Measurements from ENCODE around the gene PIMREG. TPM values are rescaled to one million over a fixed set of nuclear protein-coding genes. Genes with fewer than 3 reads are reported as not detected.

The PIMREG gene
- total and polyA plus RNA-seq, 4 donors = 12.1 to 23.7 (median 18.1) TPM

DNA sequence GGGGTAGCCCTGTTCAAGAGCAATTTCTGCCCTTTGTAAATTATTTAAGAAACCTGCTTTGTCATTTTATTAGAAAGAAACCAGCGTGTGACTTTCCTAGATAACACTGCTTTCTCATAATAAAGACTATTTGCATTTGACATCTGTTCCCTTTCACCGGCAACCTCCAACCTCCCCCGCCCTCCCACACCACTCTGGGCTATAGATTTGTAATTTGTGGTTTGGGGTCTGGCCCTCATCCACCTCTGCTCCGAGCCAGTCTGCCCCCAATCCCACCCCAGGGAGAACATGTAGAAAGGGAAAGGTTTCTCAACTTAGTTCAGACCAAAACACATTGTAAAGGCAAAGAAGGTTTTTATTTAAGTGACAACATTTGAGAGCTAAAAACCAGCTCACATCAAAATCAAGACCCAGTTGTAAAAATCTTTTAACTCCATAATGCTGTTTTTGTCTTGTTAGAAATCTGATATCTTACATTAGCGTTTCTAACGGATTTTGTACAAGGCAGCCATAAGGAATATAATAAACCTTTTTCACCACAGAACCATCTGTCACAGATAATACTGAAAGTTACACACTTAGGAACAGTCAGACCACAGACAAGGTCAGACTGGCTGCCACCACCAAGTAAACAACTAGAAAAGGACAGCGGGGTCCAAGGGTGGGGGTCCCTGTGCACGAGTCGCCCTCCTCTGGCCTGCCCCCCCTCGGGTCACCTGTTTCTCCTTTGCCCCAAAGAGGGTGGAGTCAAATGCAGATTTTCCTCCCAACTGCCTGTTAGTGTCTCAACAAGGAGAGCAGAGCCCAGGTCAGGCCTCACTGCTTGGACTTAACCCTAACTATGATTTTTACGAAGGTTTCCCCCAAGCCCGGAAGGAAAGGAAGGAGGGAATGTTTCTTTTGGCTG, 6.9 kb downstream of the PIMREG start:
- Histone ChIP-seq H3K9me3 (ENCODE audit: control insufficient read depth, insufficient read depth, low read length) (no peaks in the 10 kb centered on the region), H3K27me3 (ENCODE audit: control insufficient read depth, insufficient read depth, low read length) (no peaks in the 10 kb centered on the region), H3K4me3 (ENCODE audit: low read depth, low read length) (no peak overlapping the region), H3K36me3 (ENCODE audit: control insufficient read depth, insufficient read depth, low read length) (peaks cover 47% of the 10 kb centered on the region), H3K27ac (ENCODE audit: low read depth, low read length) (no peak overlapping the region), H3K4me1 (ENCODE audit: control insufficient read depth, insufficient read depth, low read length) (peaks cover 14% of the 10 kb centered on the region)
- 40% methylated on average over 4 of the region's 12 CpGs for WGBS (ENCODE audit: insufficient coverage)
- no peak for DNase-seq (ENCODE audit: low read depth in 4 of 6, low spot score in 6 of 6)

DNA sequence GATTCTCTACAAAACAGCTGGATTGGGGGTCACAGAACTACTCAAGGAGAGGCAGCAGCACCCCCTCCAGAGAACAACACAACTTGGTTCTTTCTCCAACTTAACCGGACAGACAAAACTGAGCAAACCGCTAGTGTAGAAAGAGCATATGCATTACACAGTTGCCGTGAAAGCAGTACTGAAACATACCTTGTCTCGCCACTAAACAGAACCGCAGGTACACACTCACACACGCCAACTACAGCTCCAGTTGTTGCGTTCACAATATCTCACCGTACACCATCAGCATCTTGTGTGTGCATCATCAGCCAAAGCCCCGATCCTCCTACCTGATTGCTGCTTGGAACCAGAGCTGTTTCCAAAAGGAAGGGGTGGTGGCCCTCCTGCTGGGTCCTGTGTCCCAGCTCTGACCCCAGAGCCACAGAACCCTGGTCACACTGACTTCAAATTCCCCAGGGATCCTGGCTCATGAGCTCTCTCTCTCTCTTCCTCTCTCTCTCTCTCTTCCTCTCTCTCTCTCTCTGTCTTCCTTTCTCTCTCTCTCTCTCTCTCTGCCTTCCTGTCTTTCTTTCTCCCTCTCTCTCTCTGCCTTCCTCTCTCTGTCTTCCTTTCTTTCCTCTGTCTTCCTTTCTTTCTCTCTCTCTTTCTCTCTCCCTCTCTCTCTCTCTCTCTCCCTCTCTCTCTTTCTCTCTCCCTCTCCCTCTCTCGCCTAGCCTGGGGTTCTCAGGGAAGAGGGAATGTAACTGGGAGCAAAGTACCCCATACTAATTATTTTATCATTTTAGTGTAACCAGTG, 8.4 kb downstream of the PIMREG start:
- no peak for DNase-seq (ENCODE audit: low read depth in 4 of 6, low spot score in 6 of 6)
- Histone ChIP-seq H3K4me3 (ENCODE audit: low read depth, low read length) (no peak overlapping the region), H3K9me3 (ENCODE audit: control insufficient read depth, insufficient read depth, low read length) (no peaks in the 10 kb centered on the region), H3K27me3 (ENCODE audit: control insufficient read depth, insufficient read depth, low read length) (no peaks in the 10 kb centered on the region), H3K27ac (ENCODE audit: low read depth, low read length) (no peak overlapping the region), H3K36me3 (ENCODE audit: control insufficient read depth, insufficient read depth, low read length) (peaks cover 46% of the 10 kb centered on the region), H3K4me1 (ENCODE audit: control insufficient read depth, insufficient read depth, low read length) (peaks cover 14% of the 10 kb centered on the region)
- WGBS (ENCODE audit: insufficient coverage) = 87% methylated on average over 9 of the region's 10 CpGs

DNA sequence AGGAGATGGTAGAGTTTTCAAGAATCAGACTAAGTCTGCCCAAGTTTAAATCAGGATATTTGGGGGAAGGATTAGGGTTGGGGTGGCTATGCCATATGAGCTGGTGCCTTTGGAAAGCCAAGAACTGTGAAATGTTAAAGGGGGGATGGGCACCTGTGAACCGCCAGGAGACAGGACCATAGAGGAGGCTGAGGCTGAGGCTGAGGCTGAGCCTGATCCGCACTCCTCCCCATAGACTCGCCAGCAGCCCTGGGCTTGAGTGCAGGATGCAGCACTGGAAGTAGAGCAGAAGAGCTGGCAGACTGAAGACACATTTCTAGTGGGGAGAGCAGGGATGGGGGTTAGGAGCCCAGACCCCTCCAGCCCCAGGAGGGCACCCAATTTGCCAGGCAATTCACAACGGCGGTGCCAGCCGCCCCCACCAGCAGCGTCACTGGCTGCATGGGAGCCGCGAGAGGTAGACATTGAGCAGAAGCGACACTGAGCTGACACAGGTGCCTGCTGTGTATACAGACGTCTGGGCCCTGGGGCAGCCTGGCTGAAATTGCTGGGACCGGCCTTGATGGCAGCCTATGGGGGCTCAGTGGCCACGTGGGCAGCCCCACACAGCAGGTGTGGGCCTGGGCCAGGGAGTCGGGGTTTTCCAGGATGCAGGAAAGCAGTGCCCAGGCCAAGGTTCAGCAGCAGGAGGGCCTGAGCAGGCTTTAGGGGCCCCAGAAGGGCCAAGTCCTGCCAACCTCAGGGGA, 9.2 kb downstream of the PIMREG start:
- H3K4me1 ChIP-seq (ENCODE audit: control insufficient read depth, insufficient read depth, low read length) = peaks cover 14% of the 10 kb centered on the region
- 72% methylated on average over 12 of the region's 14 CpGs for WGBS (ENCODE audit: insufficient coverage)
- DNase-seq (ENCODE audit: low read depth in 4 of 6, low spot score in 6 of 6) = no peak
- peaks cover 52% of the 10 kb centered on the region for H3K36me3 ChIP-seq (ENCODE audit: control insufficient read depth, insufficient read depth, low read length)
- no peaks in the 10 kb centered on the region for H3K27me3 ChIP-seq (ENCODE audit: control insufficient read depth, insufficient read depth, low read length)
- no peaks in the 10 kb centered on the region for H3K9me3 ChIP-seq (ENCODE audit: control insufficient read depth, insufficient read depth, low read length)
- H3K27ac ChIP-seq (ENCODE audit: low read depth, low read length) = no peak overlapping the region
- H3K4me3 ChIP-seq (ENCODE audit: low read depth, low read length) = no peak overlapping the region

DNA sequence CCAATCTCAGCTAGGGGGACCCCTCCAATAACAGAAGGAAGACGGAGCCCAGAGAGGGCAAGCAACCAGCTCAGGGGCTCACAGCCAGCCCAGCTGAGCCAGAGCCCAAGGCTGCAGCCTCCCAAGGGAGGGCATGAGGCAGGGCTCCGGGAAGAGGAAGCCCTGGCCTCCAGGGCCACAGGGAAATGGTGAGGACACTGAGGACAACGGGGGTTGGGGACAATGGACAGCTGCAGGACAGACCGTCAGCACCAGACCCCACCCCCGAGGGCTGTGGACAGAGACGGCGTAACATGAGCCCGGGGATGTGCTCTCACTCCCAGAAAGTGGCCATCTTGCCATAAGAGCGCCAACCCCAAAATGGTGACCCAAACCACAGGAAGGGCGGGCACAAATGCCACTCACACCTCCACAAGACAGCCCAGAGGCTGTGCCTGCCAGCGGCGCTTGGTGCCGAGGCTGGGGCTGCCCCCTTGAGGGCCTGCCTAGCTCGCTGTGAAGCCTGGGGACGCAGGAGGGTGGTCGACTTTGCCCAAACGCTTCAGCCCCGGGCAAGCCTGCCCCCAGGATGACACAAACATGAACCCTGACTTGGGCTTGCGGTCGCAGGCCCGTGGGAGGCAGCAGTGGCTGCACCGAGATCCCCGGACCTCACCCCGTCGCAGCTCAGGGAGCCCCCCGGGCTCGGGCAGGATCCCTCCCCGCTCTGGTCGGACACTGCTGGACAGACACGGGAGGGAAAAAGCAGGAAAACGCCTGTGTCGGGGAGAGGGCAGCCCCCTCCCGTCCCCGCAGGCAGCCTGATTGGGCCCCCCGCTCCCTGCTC, 10.5 kb downstream of the PIMREG start:
- Histone ChIP-seq H3K9me3 (ENCODE audit: control insufficient read depth, insufficient read depth, low read length) (no peaks in the 10 kb centered on the region), H3K27me3 (ENCODE audit: control insufficient read depth, insufficient read depth, low read length) (no peaks in the 10 kb centered on the region), H3K4me1 (ENCODE audit: control insufficient read depth, insufficient read depth, low read length) (peaks cover 14% of the 10 kb centered on the region), H3K27ac (ENCODE audit: low read depth, low read length) (no peak overlapping the region), H3K4me3 (ENCODE audit: low read depth, low read length) (no peak overlapping the region), H3K36me3 (ENCODE audit: control insufficient read depth, insufficient read depth, low read length) (peaks cover 44% of the 10 kb centered on the region)
- WGBS (ENCODE audit: insufficient coverage) = 17% methylated on average over 35 of the region's 35 CpGs
- no peak for DNase-seq (ENCODE audit: low read depth in 4 of 6, low spot score in 6 of 6)

DNA sequence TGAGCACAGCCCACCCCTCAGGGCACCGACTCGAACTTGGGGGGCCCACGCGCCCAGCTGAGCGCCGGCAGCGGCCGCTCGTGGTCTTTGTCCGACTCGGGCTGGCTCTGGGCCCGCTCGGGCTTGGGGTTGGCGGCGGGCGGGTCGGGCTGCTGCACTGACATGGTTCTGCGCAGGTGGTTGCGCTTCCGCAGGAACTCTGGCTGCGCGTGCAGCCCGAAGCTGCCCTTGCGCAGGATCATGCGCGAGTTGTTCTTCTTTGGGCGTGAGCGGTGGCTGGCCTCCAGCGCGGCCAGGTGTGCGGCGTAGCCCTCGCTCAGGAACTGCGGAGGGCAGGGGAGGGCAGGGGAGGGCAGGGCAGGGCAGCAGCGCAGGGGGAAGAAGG, 11.1 kb downstream of the PIMREG start:
- no peaks in the 10 kb centered on the region for H3K9me3 ChIP-seq (ENCODE audit: control insufficient read depth, insufficient read depth, low read length)
- H3K27me3 ChIP-seq (ENCODE audit: control insufficient read depth, insufficient read depth, low read length) = no peaks in the 10 kb centered on the region
- peaks cover 40% of the 10 kb centered on the region for H3K36me3 ChIP-seq (ENCODE audit: control insufficient read depth, insufficient read depth, low read length)
- WGBS (ENCODE audit: insufficient coverage) = 5% methylated on average over 30 of the region's 35 CpGs
- H3K4me1 ChIP-seq (ENCODE audit: control insufficient read depth, insufficient read depth, low read length) = peaks cover 14% of the 10 kb centered on the region
- no peak overlapping the region for H3K27ac ChIP-seq (ENCODE audit: low read depth, low read length)
- DNase-seq (ENCODE audit: low read depth in 4 of 6, low spot score in 6 of 6) = peak in 3 of 6 donors; percentile 22 to 71 (median 60)
- H3K4me3 ChIP-seq (ENCODE audit: low read depth, low read length) = no peak overlapping the region

DNA sequence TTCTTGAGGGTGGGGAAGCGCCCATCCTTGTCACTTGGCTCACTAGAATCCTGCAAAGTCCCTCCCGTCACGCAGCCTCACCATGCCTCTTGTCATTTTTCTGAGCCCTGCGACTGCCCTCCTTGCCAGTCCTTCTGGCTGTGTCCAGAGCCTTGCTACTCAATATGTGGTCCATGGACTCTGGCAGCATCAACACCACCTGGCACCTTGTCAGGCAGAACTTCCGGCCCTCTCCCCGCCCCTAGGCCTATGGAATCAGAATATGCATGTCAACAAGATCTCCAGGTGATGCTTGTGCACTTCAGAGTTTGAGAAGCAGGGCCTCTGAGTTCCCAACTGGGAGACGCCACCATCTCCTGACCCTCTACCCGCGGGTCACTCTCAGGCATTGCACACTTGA, 12.1 kb downstream of the PIMREG start:
- peaks cover 14% of the 10 kb centered on the region for H3K4me1 ChIP-seq (ENCODE audit: control insufficient read depth, insufficient read depth, low read length)
- H3K4me3 ChIP-seq (ENCODE audit: low read depth, low read length) = no peak overlapping the region
- WGBS (ENCODE audit: insufficient coverage) = 88% methylated on average over 9 of the region's 9 CpGs
- H3K36me3 ChIP-seq (ENCODE audit: control insufficient read depth, insufficient read depth, low read length) = peaks cover 45% of the 10 kb centered on the region
- no peaks in the 10 kb centered on the region for H3K27me3 ChIP-seq (ENCODE audit: control insufficient read depth, insufficient read depth, low read length)
- no peaks in the 10 kb centered on the region for H3K9me3 ChIP-seq (ENCODE audit: control insufficient read depth, insufficient read depth, low read length)
- no peak overlapping the region for H3K27ac ChIP-seq (ENCODE audit: low read depth, low read length)
- no peak for DNase-seq (ENCODE audit: low read depth in 4 of 6, low spot score in 6 of 6)

DNA sequence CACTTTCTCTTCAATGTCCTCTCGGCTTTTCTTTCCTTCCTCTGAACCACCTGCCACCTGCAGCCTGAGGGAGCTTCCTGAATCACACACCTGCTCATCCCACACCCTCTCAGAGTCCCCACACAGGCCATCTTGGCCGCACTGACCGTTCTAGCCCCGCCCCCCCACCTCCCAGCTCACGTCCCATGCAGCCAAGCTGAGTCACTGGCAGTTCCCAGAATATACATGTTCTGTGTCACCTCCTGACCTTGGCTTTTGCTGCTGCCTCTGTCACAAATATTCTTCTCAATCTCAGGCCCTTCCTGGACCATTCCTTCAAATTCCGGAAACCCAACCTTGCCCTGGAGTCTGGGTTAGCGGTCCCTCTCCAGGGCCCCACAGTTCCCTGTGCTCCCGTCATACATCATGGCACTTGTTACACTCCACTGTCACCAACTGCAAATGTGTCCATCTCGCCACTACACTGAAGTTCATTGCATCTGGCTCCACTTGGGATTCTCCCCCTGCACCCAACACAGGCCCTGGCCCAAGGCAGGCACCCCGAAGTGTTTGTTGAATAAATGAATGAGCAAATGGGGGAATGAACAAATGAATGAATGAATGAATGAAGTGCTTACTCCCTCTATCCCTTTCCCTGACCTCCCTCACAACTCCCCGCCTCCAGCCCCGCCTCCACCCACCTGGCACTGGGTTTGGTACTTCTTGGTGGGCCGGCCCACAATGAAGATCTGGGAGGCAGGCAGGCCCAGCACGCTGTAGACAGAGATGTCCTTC, 12.8 kb downstream of the PIMREG start:
- Histone ChIP-seq H3K9me3 (ENCODE audit: control insufficient read depth, insufficient read depth, low read length) (no peaks in the 10 kb centered on the region), H3K4me1 (ENCODE audit: control insufficient read depth, insufficient read depth, low read length) (peaks cover 14% of the 10 kb centered on the region), H3K4me3 (ENCODE audit: low read depth, low read length) (no peak overlapping the region), H3K36me3 (ENCODE audit: control insufficient read depth, insufficient read depth, low read length) (peaks cover 51% of the 10 kb centered on the region), H3K27ac (ENCODE audit: low read depth, low read length) (no peak overlapping the region), H3K27me3 (ENCODE audit: control insufficient read depth, insufficient read depth, low read length) (no peaks in the 10 kb centered on the region)
- DNase-seq (ENCODE audit: low read depth in 4 of 6, low spot score in 6 of 6) = no peak
- WGBS (ENCODE audit: insufficient coverage) = 78% methylated on average over 12 of the region's 14 CpGs

DNA sequence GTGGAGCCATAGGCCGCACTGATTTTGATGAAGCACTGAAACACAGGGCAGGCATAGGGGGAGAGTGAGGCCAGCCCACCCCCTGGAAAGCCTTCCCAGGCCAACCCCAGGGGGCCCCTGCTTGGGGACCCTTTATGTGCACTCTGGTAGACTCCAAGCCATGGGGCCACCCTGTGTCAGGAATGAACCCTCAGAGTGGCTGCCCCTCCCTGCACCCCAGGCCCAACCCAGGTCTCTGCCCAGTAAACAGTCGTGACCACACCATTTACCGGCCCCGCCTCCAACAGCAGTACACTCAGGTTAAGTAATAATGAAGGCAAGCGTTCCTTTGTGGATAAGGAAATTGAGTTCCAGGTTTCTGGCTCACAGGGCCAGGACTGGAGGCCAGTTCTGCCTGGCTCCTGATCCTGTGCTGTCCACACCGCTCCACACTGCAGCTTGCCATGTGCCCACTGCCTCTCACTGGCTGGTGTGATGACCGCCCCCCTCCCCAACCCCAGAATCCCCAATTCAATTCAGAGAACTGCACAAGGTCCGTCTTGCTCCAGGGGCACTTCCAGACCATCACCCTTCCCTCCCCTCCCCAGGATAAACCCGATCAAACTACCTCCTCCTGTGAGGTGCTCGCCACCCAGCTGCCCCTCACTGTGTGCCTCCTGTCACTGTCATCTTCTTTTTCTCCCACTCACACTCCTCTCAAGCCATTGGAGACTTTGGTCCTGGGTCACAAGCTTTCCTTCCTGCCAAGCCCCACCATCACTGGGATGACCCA, 13.6 kb downstream of the PIMREG start:
- DNase-seq (ENCODE audit: low read depth in 4 of 6, low spot score in 6 of 6) = no peak
- H3K36me3 ChIP-seq (ENCODE audit: control insufficient read depth, insufficient read depth, low read length) = peaks cover 52% of the 10 kb centered on the region
- no peaks in the 10 kb centered on the region for H3K27me3 ChIP-seq (ENCODE audit: control insufficient read depth, insufficient read depth, low read length)
- no peak overlapping the region for H3K27ac ChIP-seq (ENCODE audit: low read depth, low read length)
- no peaks in the 10 kb centered on the region for H3K9me3 ChIP-seq (ENCODE audit: control insufficient read depth, insufficient read depth, low read length)
- WGBS (ENCODE audit: insufficient coverage) = 67% methylated on average over 10 of the region's 10 CpGs
- no peak overlapping the region for H3K4me3 ChIP-seq (ENCODE audit: low read depth, low read length)
- peaks cover 14% of the 10 kb centered on the region for H3K4me1 ChIP-seq (ENCODE audit: control insufficient read depth, insufficient read depth, low read length)

All from spinal cord (tissue), 10 donors.